ENCODE data around the gene SLC44A1. TPM values are rescaled to one million over a fixed set of nuclear protein-coding genes. Genes with fewer than 3 reads are reported as not detected.

SLC44A1 gene
- polyA plus RNA-seq, 3 donors, result 6.9 to 52.1 (median 46.5) TPM

DNA sequence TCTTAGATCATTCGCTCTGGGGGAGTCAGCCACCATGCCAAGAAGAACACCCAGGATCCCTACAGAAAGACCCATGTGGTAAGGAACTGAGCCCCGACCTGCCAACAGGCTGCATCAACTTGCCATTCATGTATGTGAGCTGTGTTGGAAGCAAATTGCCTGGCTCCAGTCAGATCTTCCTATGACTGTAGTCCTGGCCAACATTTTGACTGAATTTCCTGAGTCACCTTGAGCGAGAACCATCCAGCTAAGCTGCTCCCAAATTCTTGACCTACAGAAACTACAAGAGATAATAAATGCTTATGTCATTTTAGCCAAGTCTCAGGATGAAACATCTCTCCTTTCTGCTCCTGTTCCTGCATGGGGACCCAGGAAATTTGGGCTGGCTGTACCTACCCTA lies 40.0 kb upstream of the SLC44A1 start:
- no peak for DNase-seq
- TF ChIP-seq, protein P1, sequence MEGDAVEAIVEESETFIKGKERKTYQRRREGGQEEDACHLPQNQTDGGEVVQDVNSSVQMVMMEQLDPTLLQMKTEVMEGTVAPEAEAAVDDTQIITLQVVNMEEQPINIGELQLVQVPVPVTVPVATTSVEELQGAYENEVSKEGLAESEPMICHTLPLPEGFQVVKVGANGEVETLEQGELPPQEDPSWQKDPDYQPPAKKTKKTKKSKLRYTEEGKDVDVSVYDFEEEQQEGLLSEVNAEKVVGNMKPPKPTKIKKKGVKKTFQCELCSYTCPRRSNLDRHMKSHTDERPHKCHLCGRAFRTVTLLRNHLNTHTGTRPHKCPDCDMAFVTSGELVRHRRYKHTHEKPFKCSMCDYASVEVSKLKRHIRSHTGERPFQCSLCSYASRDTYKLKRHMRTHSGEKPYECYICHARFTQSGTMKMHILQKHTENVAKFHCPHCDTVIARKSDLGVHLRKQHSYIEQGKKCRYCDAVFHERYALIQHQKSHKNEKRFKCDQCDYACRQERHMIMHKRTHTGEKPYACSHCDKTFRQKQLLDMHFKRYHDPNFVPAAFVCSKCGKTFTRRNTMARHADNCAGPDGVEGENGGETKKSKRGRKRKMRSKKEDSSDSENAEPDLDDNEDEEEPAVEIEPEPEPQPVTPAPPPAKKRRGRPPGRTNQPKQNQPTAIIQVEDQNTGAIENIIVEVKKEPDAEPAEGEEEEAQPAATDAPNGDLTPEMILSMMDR (IDR thresholded peaks at IDR 0.05), result no peak
- Mint-ChIP-seq H3K4me3 (no peak overlapping the region), H3K27ac (no peak overlapping the region), H3K4me1 (peaks cover 18% of the 10 kb centered on the region), H3K27me3 (ENCODE audit: low read depth in 3 of 3) (peaks cover 0 to 2% (median 2%) of the 10 kb centered on the region in 3 donors), H3K36me3 (no peaks in the 10 kb centered on the region), H3K9me3 (peaks cover 0 to 3% (median 0%) of the 10 kb centered on the region in 7 donors)
- intact Hi-C loops (cut with micrococcal nuclease), result no loop called here
- no peak overlapping the region for H3K9ac ChIP-seq (ENCODE audit: insufficient read depth, low read length, poor library complexity, severe bottlenecking)
- no peaks in the 10 kb centered on the region for H3K27me3 ChIP-seq (ENCODE audit: control insufficient read depth in 2 of 2, insufficient read depth in 2 of 2, low read length in 2 of 2)
- H4K20me1 ChIP-seq (ENCODE audit: insufficient read depth, low read length), result no peaks in the 10 kb centered on the region
- WGBS (ENCODE audit: insufficient coverage), result 100% methylated on average over 1 of the region's 3 CpGs
- peaks cover 3 to 5% of the 10 kb centered on the region in 2 donors for H3K4me1 ChIP-seq (ENCODE audit: control insufficient read depth in 1 of 2, insufficient read depth in 2 of 2, low read length in 2 of 2)
- no peak overlapping the region for H3K27ac ChIP-seq (ENCODE audit: low read depth in 1 of 2, low read length in 2 of 2)
- H3K9me3 ChIP-seq (replicated peaks in 1 of 2; ENCODE audit: control insufficient read depth in 1 of 2, insufficient read depth in 1 of 2, low read length in 2 of 2), result no peaks in the 10 kb centered on the region
- H3K79me2 ChIP-seq (ENCODE audit: insufficient read depth, low read length), result no peaks in the 10 kb centered on the region
- no peaks in the 10 kb centered on the region for H3K36me3 ChIP-seq (replicated peaks in 1 of 2; ENCODE audit: control insufficient read depth in 1 of 2, insufficient read depth in 2 of 2, low read length in 2 of 2)
- no peak overlapping the region for H3K4me2 ChIP-seq (replicated peaks; ENCODE audit: extremely low read depth, low read length, poor library complexity, severe bottlenecking)
- H3K4me3 ChIP-seq (replicated peaks in 1 of 3; ENCODE audit: low read depth in 2 of 3, low read length in 3 of 3), result no peak overlapping the region
- H2AFZ ChIP-seq (ENCODE audit: insufficient read depth, low read depth, low read length, poor library complexity, severe bottlenecking), result no peak overlapping the region

DNA sequence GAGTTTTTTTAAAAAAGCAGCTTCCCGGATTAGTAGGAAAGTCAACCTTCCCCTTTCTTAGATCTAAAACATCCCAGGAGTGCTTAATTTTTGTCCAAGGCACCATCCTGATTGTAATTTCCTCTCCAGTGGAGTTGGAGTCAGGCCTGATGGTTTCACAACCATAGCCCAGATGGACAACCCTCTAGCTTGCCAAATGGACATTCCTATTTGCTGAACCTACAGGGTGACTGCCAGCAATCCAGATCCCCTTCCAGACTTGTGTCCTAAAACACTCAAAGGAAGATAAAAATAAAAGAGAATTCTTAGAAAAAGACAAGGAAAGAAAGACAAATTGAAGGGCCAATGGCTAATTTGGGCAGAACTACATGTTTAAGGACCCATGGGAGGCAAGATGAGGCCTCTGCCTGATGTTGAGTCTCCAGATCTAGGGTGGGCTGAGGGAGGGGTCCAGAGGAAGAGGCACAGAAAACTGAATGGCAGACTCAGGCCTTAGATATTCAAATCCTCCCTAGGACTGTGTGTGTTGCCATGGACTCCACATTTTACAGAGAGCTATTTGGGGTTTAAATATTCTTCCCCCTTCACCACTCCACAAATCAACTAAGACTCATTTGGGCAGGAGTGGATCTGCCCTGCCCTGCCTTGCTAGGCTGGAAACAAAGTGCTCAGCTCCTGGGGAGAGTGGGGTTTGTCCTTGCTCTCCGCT lies 38.5 kb upstream of the SLC44A1 start:
- H3K4me1 Mint-ChIP-seq, result peaks cover 13% of the 10 kb centered on the region
- Histone ChIP-seq H3K27me3 (ENCODE audit: control insufficient read depth in 2 of 2, insufficient read depth in 2 of 2, low read length in 2 of 2) (no peaks in the 10 kb centered on the region), H3K4me1 (ENCODE audit: control insufficient read depth in 1 of 2, insufficient read depth in 2 of 2, low read length in 2 of 2) (peaks cover 3 to 5% of the 10 kb centered on the region in 2 donors), H4K20me1 (ENCODE audit: insufficient read depth, low read length) (no peaks in the 10 kb centered on the region), H3K36me3 (replicated peaks in 1 of 2; ENCODE audit: control insufficient read depth in 1 of 2, insufficient read depth in 2 of 2, low read length in 2 of 2) (no peaks in the 10 kb centered on the region), H2AFZ (ENCODE audit: insufficient read depth, low read depth, low read length, poor library complexity, severe bottlenecking) (no peak overlapping the region), H3K27ac (ENCODE audit: low read depth in 1 of 2, low read length in 2 of 2) (no peak overlapping the region), H3K4me2 (replicated peaks; ENCODE audit: extremely low read depth, low read length, poor library complexity, severe bottlenecking) (no peak overlapping the region), H3K9me3 (replicated peaks in 1 of 2; ENCODE audit: control insufficient read depth in 1 of 2, insufficient read depth in 1 of 2, low read length in 2 of 2) (no peaks in the 10 kb centered on the region), H3K9ac (ENCODE audit: insufficient read depth, low read length, poor library complexity, severe bottlenecking) (no peak overlapping the region), H3K4me3 (replicated peaks in 1 of 3; ENCODE audit: low read depth in 2 of 3, low read length in 3 of 3) (no peak overlapping the region), H3K79me2 (ENCODE audit: insufficient read depth, low read length) (no peaks in the 10 kb centered on the region)
- no peak overlapping the region for H3K27ac Mint-ChIP-seq
- H3K36me3 Mint-ChIP-seq, result no peaks in the 10 kb centered on the region
- peaks cover 0 to 2% (median 2%) of the 10 kb centered on the region in 3 donors for H3K27me3 Mint-ChIP-seq (ENCODE audit: low read depth in 3 of 3)
- DNase-seq, result no peak
- H3K4me3 Mint-ChIP-seq, result no peak overlapping the region
- intact Hi-C loops (cut with micrococcal nuclease), result no loop called here
- H3K9me3 Mint-ChIP-seq, result peaks cover 0 to 3% (median 0%) of the 10 kb centered on the region in 7 donors
- TF ChIP-seq, protein P1 (IDR thresholded peaks at IDR 0.05), result no peak
- WGBS (ENCODE audit: insufficient coverage), result 100% methylated on average over 1 of the region's 2 CpGs
